ENCODE measurements around the gene SIT1.
A peak's percentile ranks its signal among the peaks of the same experiment; 100 is the strongest.
"Not testable (repeated sequence)": the region's sequence is repeated elsewhere in the genome, so short reads cannot be mapped to it uniquely, and the experiment has no call there.

The SIT1 gene

DNA sequence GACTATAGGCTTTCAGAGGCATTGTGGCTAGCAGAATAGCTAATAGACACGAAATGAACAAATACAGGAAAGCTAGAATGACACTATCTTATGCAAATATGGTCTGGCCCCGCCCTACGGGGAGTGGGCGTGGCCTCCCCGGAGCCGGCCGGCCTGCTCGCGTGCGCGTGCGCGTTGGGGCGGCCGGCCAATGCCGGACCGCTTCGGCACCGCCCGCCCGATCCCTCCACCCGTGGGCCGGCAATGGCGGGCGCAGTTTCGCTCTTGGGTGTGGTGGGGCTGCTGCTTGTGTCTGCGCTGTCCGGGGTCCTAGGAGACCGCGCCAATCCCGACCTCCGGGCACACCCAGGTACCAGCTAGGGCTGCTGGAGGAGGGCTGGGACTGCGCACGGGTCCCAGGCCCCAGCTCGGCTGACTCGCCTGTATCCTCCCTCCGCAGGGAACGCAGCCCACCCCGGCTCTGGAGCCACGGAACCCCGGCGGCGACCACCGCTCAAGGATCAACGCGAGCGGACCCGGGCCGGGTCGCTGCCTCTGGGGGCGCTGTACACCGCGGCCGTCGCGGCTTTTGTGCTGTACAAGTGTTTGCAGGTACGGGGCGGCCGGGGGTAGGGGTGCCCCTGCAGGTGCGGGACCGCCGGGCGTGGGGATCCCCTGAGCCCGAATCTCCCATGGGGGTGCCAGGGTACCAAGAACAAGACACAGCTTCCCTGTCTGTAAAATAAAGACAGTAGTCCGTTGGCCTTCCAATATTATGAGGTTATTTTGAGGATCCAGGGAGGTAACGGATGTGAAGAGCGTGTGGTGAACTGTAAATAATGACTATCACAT lies 7.6 kb upstream of the SIT1 start, which contains the start of gene CCDC107:
CCDC107 (plus strand) TSS at position 156 of the 831 bp plus-strand sequence; CDS start at position 244, 88 bp downstream.
- peak; percentile 87 for DNase-seq

GRCh38 chr9:35657546-35658136 lies 6.9 kb upstream of the SIT1 start, which contains the start of gene RMRP:
Gene RMRP, minus strand, starts transcription at chr9:35658019.
- DNase-seq: peak; percentile 86

GRCh38 chr9:35656831-35657545 lies 6.3 kb upstream of the SIT1 start:
- no peak for DNase-seq

GRCh38 chr9:35656348-35656747 lies 5.6 kb upstream of the SIT1 start:
- DNase-seq: no peak

GRCh38 chr9:35653611-35654010 lies 2.9 kb upstream of the SIT1 start:
- no peak for DNase-seq

DNA sequence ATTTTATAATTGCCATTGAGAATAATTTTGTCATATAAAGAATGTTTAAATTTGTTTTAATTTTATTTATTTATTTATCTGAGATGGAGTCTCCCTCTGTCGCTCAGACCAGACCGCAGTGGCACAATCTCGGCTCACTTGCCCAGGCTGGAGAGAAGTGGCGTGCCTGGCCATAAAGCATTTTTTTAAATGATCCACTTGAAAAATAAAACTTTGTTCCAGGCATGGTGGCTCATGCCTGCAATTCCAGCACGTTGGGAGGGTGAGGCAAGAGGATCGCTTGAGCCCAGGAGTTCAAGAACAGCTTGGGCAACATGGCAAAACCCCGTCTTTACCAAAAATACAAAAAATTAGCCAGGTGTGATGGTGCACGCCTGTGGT lies 2.1 kb upstream of the SIT1 start:
- no peak for DNase-seq

DNA sequence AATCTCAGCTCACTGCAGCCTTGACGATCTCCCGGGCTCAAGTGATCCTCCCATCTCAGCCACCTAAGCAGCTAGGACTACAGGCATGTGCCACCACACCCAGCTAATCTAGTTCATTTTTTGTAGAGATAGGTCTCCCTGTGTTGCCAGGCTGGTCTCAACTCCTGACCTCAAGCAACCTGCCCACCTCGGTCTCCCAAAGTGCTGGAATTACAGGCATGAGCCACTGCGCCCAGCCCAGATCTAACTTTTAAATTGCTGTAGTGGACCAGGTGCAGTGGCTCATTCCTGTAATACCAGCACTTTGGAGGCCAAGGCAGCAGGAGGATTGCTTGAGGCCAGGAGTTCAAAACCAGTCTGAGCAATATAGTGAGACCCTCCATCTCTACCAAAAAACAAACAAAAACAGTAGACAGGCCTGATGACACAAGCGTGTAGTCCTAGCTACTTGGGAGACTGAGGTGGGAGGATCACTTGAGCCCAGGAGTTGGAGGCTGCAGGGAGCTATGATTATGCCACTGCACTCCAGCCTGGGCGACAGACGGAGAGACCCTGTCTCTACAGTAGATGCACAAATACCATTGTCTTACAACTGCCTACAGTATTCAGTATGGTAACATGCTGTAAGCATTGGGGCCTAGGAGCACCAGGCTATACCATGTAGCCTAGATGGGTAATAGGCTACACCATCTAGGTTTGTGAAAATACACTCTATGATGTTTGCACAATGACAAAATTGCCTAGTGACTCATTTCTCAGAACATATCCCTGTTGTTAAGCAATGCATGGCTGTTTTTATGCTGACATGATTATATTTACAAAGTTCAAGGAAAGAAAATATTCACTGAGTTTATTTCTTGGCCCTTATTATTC lies 1.5 kb upstream of the SIT1 start:
- no peak for DNase-seq

DNA sequence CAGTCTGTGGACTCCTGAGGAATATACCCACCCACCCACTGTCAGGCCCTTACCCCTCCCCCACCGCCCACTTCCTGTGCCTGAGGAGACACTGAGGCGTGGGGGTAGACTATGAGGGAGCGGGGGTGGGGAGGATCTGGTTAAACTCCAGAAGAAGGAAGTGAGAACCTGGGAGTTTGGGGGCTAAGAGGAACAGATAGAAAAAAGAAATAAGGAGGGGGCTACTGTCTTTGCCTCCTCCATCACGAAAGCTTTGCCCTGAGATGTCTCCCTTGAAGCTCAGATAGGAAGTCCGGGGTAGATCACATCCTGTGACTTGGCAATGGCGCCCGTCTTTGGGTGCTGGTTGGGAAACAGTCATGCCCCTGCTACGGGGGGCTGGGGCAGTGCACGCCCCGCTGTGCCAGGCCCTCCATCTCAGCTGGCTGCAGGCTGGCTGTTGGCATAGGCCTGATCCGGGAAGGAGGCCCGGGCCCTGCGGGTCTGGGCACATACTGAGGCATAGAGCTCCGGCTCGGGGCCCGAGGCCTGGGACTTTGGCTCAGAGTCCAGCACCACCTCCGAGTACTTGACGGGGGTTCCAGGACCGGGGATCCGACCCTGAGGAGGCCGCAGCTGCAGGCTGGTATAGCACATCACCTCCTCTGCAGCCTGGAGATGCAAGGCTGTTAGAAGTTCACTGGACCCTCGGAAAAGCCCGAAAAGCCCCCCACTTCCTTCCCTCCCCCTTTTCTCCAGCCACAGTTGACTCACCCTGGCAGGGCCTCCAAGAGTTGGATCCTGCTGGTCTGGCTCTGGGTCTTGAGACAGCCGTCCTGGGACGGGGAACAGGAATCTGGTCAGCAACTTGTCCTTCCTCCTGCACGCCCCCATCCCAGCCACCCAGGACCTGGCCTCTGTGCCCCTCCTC lies 1.0 kb downstream of the SIT1 start:
- DNase-seq: peak; percentile 45

DNA sequence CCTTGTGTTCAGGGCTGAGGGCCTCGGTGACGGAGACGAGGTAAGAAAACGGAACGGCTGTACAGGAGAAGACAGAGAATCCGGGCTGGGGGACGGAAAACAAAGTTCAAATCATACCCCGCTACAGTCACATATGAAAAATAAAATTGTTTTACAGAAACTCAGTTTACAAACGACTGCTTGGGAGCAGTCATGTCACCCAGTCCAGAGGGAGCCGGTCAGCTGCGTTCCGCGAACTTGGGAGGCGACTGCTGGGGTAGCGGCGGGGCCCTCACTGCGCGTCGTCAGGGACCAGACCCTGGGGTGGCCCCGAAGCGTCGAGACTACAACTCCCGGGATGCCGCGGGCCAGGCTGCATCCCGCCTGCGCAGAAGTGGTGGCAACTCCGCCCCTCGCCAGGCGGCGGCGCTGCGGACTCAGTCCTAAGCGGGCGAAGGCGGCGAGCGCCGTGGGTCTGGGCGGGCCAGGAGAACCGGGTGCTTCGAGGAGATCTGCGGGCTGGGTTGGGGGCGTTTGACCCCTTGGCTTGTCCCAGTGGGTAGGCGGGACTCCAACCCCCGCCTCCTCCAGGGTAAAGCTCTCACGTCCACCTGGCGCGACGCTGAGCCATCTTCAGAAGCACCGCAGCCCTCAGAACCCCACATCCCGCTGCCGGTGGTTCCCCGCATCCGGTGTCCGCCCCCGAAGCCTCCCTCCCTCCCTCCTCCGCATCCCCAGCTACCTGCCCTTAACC lies 4.0 kb downstream of the SIT1 start:
- DNase-seq: peak; percentile 96

- DNase-seq: no peak
These were observed 4.6 kb downstream of the SIT1 start for GRCh38 chr9:35646153-35646532.

GRCh38 chr9:35645736-35646135 lies 5.0 kb downstream of the SIT1 start:
- DNase-seq: not testable (repeated sequence)

- DNase-seq: no peak
These were observed 7.7 kb downstream of the SIT1 start for GRCh38 chr9:35643046-35643445.

- not testable (repeated sequence) for DNase-seq
These were observed 9.3 kb downstream of the SIT1 start for GRCh38 chr9:35641478-35641877.

DNA sequence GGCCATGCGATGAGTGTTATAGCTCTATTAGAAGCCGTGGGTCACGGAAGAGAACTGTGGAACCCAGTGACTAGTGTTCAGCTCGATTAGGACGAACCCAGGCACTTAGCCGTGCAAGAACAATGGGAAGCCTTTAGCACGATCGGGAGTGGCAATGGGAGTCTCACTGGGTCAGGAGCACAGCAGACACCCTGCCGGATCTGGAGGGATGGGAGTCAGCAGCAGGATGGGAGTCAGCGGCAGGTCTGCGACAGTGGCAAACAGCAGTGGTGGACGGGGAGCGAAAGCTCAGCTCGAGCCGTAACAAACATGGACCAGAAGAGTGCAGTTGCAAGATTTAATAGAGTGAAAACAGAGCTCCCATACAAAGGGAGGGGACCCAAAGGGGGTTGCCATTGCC lies 10.3 kb downstream of the SIT1 start:
- not testable (repeated sequence) for DNase-seq

GRCh38 chr9:35639631-35640030 lies 11.1 kb downstream of the SIT1 start:
- no peak for DNase-seq

GRCh38 chr9:35639225-35639624 lies 11.5 kb downstream of the SIT1 start:
- not testable (repeated sequence) for DNase-seq

- not testable (repeated sequence) for DNase-seq
These were observed 12.0 kb downstream of the SIT1 start for GRCh38 chr9:35638751-35639150.

GRCh38 chr9:35637427-35637955 lies 13.2 kb downstream of the SIT1 start:
- not testable (repeated sequence) for DNase-seq

DNA sequence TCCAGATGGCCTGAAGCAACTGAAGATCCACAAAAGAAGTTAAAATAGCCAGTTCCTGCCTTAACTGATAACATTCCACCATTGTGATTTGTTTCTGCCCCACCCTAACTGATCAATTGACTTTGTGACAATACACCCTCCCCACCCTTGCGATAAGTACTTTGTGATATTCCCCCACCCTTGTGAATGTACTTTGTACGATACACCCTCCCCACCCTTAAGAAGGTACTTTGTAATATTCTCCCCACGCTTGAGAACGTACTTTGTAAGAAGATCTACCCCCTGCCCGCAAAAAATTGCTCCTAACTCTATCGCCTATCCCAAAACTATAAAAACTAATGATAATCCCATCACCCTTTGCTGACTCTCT lies 13.9 kb downstream of the SIT1 start:
- not testable (repeated sequence) for DNase-seq

DNA sequence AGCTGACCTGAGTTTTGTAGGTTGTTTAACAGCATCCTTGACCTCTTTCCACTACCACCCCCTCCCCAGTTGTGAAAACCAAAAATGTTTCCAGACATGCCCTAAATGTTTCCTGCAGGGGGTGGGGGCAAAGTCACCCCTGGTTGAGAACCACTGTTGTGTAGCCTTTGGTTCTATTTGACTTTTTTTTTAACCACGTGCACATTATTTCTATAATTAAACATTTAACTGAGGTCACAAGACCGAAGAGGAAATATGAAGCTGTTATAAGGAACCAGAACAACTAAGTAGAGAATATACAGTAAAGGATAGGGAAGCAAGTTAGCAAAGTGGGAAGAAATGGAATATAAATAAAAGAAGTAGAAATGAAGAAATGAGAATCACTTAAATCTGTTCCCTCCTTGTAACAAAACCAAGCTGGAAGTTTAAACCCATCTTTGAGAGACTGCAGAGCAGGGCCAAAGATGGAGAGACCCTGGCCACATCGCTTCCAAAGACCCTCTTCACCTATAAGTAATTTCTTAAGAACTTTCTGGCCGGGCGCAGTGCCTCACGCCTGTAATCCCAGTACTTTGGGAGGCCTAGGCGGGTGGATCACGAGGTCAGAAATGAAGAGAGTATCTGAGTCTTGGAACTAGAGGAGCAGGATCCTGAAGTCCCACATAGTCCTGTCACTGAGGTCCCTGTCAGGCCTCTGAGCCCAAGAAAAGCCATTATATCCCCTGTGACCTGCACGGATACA lies 14.4 kb downstream of the SIT1 start:
- DNase-seq: no peak
